ENCODE data around the gene PNMA6F.
"Not testable (repeated sequence)": the region's sequence is repeated elsewhere in the genome, so short reads cannot be mapped to it uniquely, and the experiment has no call there.

The PNMA6F gene

DNA sequence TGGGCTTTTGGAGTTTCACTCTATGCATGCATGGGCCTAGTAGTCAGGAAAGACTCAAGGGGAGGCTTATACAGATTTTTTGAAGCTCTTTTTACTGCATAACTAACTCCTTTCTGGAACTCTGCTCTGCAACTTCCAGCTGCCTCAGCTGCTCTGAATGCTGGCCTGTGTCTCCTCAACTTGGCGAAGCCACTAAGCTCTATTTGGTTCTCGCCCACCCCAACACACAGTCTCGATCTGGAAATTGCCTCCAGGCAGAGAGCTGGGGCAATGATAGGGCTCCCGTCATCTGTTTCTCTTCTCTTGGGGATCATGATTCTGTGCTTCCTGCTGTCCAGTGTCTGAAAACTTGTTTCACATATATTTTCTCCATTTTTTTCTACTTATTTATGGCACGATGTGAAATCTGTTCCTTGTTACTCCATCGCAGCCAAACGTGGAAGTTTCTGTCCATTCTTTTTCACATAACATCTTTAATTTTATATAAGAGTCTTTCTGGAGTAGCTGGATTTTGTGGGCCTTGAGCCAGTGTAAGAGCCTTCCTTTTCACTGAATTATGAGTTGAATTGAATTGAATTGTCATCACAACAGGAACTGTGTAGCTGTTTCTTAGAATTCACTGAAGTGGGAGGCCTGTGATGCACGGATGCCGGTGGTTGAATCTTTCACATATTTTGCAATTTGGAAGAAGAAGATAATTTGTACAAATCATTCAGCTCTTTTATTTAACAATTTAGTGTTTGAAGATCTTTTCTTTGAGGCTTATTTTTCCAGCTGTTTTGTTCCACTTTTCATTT lies 21.4 kb upstream of the PNMA6F start:
- H3K36me3 Mint-ChIP-seq (ENCODE audit: low read depth), result peaks cover 74% of the 10 kb centered on the region
- H3K9me3 Mint-ChIP-seq, result no peaks in the 10 kb centered on the region
- H3K27me3 Mint-ChIP-seq, result no peaks in the 10 kb centered on the region
- peaks cover 55% of the 10 kb centered on the region for H3K4me1 Mint-ChIP-seq (ENCODE audit: low read depth)
- peak overlapping the region; percentile 23 for H3K4me3 Mint-ChIP-seq
- peak overlapping the region; percentile 86 for H3K27ac Mint-ChIP-seq

- H3K4me1 Mint-ChIP-seq (ENCODE audit: low read depth), result peaks cover 83% of the 10 kb centered on the region
- H3K4me3 Mint-ChIP-seq, result no peak overlapping the region
- H3K9me3 Mint-ChIP-seq, result no peaks in the 10 kb centered on the region
- no peaks in the 10 kb centered on the region for H3K27me3 Mint-ChIP-seq
- H3K36me3 Mint-ChIP-seq (ENCODE audit: low read depth), result peaks cover 66% of the 10 kb centered on the region
- H3K27ac Mint-ChIP-seq, result no peak overlapping the region
Measured at GRCh38 chrX:153340111-153340510, 18.5 kb upstream of the PNMA6F start.

DNA sequence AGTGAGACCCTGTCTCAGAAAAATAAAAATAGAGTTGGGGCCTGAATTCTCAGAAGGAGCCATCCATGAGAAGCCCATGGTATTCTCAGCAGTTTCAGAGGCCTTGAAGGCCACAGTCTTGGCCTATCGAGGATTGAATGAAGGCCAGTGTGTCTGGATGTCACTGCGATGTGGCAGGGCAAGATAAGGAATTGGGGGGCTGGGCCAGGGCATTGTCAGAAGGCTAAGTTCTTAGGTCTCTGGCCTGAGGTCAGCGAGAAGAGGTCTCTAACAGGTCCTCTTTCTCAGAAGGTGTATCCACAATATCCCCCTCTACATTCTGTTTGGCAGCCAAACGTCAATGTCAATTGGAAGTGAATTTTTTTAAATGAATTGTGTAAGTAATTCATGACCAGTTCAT lies 18.1 kb upstream of the PNMA6F start:
- Mint-ChIP-seq H3K27ac (no peak overlapping the region), H3K4me1 (ENCODE audit: low read depth) (peaks cover 86% of the 10 kb centered on the region), H3K9me3 (no peaks in the 10 kb centered on the region), H3K4me3 (no peak overlapping the region), H3K36me3 (ENCODE audit: low read depth) (peaks cover 62% of the 10 kb centered on the region), H3K27me3 (no peaks in the 10 kb centered on the region)

- Mint-ChIP-seq H3K4me3 (peak overlapping the region; percentile 18), H3K27me3 (no peaks in the 10 kb centered on the region), H3K27ac (peak overlapping the region; percentile 8), H3K4me1 (ENCODE audit: low read depth) (peaks cover 81% of the 10 kb centered on the region), H3K9me3 (no peaks in the 10 kb centered on the region), H3K36me3 (ENCODE audit: low read depth) (peaks cover 54% of the 10 kb centered on the region)
Measured at GRCh38 chrX:153338836-153339235, 17.3 kb upstream of the PNMA6F start.

- no peak overlapping the region for H3K4me3 Mint-ChIP-seq
- H3K4me1 Mint-ChIP-seq (ENCODE audit: low read depth), result peaks cover 67% of the 10 kb centered on the region
Measured at GRCh38 chrX:153336988-153337387, 15.4 kb upstream of the PNMA6F start.

DNA sequence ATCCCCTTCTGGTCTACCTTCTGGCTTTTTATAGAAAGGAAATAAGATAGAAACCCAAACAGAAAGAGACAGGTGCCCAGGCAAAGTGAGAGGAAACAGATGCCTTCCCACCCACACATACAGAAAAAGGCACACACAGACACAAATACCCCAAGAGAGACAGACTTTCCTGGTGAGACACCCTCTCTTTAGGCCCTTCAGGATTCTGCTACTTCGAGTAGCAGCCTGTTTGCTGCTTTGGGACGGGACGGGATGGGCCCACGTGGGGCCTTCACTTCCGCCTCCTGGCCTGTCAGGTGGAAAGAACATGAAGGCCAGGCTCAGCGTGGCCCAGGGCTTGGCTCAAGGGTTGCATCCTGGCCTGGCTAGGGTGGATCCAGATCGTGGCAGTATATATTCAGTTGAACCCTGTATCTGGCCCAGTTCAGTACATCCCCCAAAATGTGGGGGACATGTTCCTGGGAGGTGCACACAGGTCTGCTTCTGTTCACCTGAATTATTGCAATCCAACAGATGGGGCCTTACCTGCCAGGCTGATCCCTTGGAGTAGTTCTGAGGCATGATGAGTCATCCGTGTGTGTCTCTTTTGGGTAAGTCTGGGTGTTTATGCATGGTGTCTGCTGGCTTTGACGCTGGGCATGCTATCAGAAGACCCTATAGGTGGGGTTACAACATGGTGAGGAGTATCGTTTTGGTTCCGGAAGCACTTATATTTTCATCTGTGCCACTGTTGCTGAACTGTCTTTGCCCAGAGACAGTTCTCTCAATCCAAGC lies 14.7 kb upstream of the PNMA6F start:
- peak overlapping the region; percentile 80 for H3K4me3 Mint-ChIP-seq
- H3K36me3 Mint-ChIP-seq (ENCODE audit: low read depth), result peaks cover 32% of the 10 kb centered on the region
- H3K4me1 Mint-ChIP-seq (ENCODE audit: low read depth), result peaks cover 60% of the 10 kb centered on the region
- H3K27ac Mint-ChIP-seq, result peak overlapping the region; percentile 61
- H3K27me3 Mint-ChIP-seq, result no peaks in the 10 kb centered on the region
- H3K9me3 Mint-ChIP-seq, result no peaks in the 10 kb centered on the region

More at GRCh38 chrX:153336988-153337387, 15.4 kb upstream of the PNMA6F start:
- H3K27me3 Mint-ChIP-seq, result no peaks in the 10 kb centered on the region
- H3K27ac Mint-ChIP-seq, result no peak overlapping the region
- peaks cover 39% of the 10 kb centered on the region for H3K36me3 Mint-ChIP-seq (ENCODE audit: low read depth)
- H3K9me3 Mint-ChIP-seq, result no peaks in the 10 kb centered on the region

GRCh38 chrX:153334654-153335295 lies 13.2 kb upstream of the PNMA6F start:
- H3K9me3 Mint-ChIP-seq, result no peaks in the 10 kb centered on the region
- H3K4me3 Mint-ChIP-seq, result peak overlapping the region; percentile 80
- H3K27me3 Mint-ChIP-seq, result no peaks in the 10 kb centered on the region
- peaks cover 49% of the 10 kb centered on the region for H3K4me1 Mint-ChIP-seq (ENCODE audit: low read depth)
- peak overlapping the region; percentile 70 for H3K27ac Mint-ChIP-seq
- H3K36me3 Mint-ChIP-seq (ENCODE audit: low read depth), result peaks cover 22% of the 10 kb centered on the region

- H3K4me1 Mint-ChIP-seq (ENCODE audit: low read depth), result peaks cover 47% of the 10 kb centered on the region
- no peaks in the 10 kb centered on the region for H3K9me3 Mint-ChIP-seq
- H3K27me3 Mint-ChIP-seq, result no peaks in the 10 kb centered on the region
- peak within 1 kb of the TSS; percentile 72 for H3K27ac Mint-ChIP-seq
- H3K36me3 Mint-ChIP-seq (ENCODE audit: low read depth), result peaks cover 20% of the 10 kb centered on the region
- peak within 1 kb of the TSS; percentile 87 for H3K4me3 Mint-ChIP-seq
Measured at GRCh38 chrX:153333821-153334653, 12.5 kb upstream of the PNMA6F start, which contains the start of gene ZNF275. Gene ZNF275 (plus strand): TSS chrX:153334153. CDS start chrX:153336680, 2,527 bp downstream.

DNA sequence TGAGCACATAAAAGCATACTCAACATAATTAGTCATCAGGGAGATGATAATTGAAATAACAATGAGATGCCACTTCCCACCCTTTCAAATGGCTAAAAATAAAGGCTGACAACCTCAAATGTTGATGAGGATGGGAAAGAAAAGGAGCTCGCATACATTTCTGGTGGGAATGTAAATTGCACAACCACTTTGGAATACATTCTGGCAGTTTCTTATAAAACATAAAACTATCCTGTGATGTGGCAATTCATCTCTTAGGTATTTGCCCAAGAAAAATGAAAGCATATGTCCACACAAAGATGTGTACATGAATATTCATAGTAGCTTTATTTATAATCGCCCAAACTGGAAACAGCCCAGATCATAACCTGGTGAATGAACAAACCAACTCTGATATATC lies 11.7 kb upstream of the PNMA6F start:
- H3K36me3 Mint-ChIP-seq (ENCODE audit: low read depth), result peaks cover 12% of the 10 kb centered on the region
- H3K27ac Mint-ChIP-seq, result no peak overlapping the region
- no peaks in the 10 kb centered on the region for H3K9me3 Mint-ChIP-seq
- no peaks in the 10 kb centered on the region for H3K27me3 Mint-ChIP-seq
- H3K4me1 Mint-ChIP-seq (ENCODE audit: low read depth), result peaks cover 39% of the 10 kb centered on the region
- H3K4me3 Mint-ChIP-seq, result peak overlapping the region; percentile 87

DNA sequence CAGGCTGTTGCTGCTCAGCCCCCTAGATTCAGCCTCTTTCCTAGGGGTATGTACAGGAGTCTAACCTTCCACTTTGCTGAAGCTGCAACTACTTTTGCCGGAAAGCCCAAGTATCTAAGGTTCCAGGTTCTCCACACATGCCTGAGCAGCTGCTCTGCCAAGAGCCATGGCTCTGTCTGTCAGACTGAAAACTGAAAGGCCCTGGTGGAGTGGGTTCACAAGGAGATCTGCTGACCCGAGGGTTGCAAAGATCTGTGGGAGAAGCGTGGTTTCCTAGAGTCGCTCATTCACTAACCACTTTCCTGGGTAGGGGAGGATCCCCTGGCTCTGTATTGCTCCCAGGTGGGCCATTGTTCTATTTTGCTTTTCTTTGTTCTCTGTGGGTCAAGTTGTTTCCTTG lies 6.0 kb upstream of the PNMA6F start:
- no peaks in the 10 kb centered on the region for H3K9me3 Mint-ChIP-seq
- H3K4me1 Mint-ChIP-seq (ENCODE audit: low read depth), result no peaks in the 10 kb centered on the region
- H3K36me3 Mint-ChIP-seq (ENCODE audit: low read depth), result no peaks in the 10 kb centered on the region
- no peak overlapping the region for H3K4me3 Mint-ChIP-seq
- peaks cover 14% of the 10 kb centered on the region for H3K27me3 Mint-ChIP-seq
- no peak overlapping the region for H3K27ac Mint-ChIP-seq

GRCh38 chrX:153320555-153321184 lies 897 bp downstream of the PNMA6F start:
- no peaks in the 10 kb centered on the region for H3K9me3 Mint-ChIP-seq
- H3K27ac Mint-ChIP-seq, result no peak overlapping the region
- H3K36me3 Mint-ChIP-seq (ENCODE audit: low read depth), result no peaks in the 10 kb centered on the region
- H3K4me1 Mint-ChIP-seq (ENCODE audit: low read depth), result no peaks in the 10 kb centered on the region
- H3K27me3 Mint-ChIP-seq, result peaks cover 18% of the 10 kb centered on the region
- H3K4me3 Mint-ChIP-seq, result no peak overlapping the region

- H3K4me1 Mint-ChIP-seq (ENCODE audit: low read depth); H3K4me3 Mint-ChIP-seq; H3K36me3 Mint-ChIP-seq (ENCODE audit: low read depth); H3K9me3 Mint-ChIP-seq; H3K27ac Mint-ChIP-seq: not testable (repeated sequence)
- H3K27me3 Mint-ChIP-seq, result peaks cover 14% of the 10 kb centered on the region
Measured at GRCh38 chrX:153320047-153320443, 1.5 kb downstream of the PNMA6F start.

DNA sequence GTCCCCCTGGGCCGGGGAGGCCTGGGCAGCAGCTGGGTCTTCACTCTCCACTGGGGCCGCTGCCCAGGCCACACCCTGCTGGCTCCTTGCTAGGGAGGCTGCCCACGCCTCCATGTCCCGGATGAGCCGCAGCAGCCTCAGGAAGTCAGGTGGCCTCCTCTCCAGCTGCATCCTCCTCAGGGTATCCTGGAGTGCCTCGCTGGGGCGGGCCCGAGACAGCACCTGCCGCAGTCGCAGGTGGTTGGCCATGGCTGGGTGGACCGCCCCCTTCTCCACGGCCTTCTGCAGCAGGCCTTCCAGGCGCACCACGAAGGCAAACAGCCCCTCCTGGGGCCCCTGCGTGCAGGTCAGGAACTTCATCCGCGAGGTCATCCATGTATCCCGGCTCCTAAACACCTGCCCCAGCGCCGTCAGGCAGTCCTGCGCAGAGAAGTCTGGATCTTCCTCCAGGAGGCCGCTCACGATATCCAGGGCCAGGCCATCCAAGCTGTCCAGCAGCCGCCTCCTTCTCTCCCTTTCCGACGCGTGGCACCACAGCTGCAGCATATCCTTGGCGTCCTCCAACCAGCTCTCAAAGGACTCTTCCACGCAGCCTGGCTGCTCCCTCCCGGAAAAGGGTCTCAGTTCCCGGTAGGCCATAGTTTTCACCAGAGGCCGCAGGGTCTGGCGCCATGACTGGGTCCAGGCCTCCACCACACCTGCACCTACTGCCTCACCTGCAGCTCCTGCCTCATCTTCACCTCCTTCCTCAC lies 2.1 kb downstream of the PNMA6F start:
- Mint-ChIP-seq H3K4me1 (ENCODE audit: low read depth) (no peaks in the 10 kb centered on the region), H3K4me3 (no peak overlapping the region), H3K36me3 (ENCODE audit: low read depth) (no peaks in the 10 kb centered on the region), H3K9me3 (no peaks in the 10 kb centered on the region), H3K27ac (no peak overlapping the region), H3K27me3 (peaks cover 14% of the 10 kb centered on the region)

Data from stimulated activated naive CD8-positive, alpha-beta T cell treated with anti-CD3 and anti-CD28 coated beads, Interleukin-15, Interleukin-2, amounts not matched to agents 100 ng/mL and 50 ng/mL, for 24 hours (primary cell).